Fibroblast of peridontal ligament (primary cell): ENCODE results near the gene XPOT.
"Not testable (repeated sequence)": the region's sequence is repeated elsewhere in the genome, so short reads cannot be mapped to it uniquely, and the experiment has no call there.

Experiments used
- DNase-seq: peaks from one replicate; pipeline ENCODE4 v3.0.0-alpha.2; 2010; ENCODE audit errors: extremely low read depth

The XPOT gene, protein sequence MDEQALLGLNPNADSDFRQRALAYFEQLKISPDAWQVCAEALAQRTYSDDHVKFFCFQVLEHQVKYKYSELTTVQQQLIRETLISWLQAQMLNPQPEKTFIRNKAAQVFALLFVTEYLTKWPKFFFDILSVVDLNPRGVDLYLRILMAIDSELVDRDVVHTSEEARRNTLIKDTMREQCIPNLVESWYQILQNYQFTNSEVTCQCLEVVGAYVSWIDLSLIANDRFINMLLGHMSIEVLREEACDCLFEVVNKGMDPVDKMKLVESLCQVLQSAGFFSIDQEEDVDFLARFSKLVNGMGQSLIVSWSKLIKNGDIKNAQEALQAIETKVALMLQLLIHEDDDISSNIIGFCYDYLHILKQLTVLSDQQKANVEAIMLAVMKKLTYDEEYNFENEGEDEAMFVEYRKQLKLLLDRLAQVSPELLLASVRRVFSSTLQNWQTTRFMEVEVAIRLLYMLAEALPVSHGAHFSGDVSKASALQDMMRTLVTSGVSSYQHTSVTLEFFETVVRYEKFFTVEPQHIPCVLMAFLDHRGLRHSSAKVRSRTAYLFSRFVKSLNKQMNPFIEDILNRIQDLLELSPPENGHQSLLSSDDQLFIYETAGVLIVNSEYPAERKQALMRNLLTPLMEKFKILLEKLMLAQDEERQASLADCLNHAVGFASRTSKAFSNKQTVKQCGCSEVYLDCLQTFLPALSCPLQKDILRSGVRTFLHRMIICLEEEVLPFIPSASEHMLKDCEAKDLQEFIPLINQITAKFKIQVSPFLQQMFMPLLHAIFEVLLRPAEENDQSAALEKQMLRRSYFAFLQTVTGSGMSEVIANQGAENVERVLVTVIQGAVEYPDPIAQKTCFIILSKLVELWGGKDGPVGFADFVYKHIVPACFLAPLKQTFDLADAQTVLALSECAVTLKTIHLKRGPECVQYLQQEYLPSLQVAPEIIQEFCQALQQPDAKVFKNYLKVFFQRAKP

DNA sequence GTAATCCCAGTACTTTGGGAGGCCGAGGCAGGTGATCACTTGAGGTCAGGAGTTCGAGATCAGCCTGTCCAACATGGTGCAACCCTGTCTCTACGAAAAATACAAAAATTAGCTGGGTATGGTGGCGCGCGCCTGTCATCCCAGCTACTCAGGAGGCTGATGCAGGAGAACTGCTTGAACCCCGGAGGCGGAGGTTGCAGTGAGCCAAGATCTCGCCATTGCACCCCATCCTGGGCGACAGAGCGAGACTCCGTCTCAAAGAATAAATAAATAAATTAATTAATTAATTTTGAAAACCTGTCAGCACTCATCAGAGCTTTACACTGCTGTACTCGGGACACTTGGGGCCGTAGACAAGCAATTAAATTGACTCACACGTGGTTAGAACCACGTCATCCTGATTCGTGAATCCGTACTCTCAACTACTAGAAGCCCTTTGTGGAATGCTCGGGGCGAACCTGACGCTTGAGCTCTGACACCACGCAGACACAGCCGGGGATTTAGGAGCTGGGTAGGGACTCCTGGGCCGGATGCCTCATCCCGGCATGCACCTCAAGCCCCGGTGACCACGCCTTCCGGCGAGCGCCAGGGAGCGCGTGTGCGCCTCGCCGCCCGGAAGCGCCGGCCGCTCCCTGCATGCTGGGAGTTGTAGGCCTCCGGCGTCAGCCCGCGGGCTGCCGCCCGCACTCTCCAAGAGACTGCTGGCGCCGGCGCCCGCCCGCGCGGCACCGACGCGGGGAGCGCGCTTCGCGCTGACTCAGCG is at the start of gene XPOT:
XPOT (plus strand) TSS at position 686 of the 763 bp plus-strand sequence. CDS start 5,644 bp downstream, outside the sequence.
- DNase-seq, result peak; percentile 96

DNA sequence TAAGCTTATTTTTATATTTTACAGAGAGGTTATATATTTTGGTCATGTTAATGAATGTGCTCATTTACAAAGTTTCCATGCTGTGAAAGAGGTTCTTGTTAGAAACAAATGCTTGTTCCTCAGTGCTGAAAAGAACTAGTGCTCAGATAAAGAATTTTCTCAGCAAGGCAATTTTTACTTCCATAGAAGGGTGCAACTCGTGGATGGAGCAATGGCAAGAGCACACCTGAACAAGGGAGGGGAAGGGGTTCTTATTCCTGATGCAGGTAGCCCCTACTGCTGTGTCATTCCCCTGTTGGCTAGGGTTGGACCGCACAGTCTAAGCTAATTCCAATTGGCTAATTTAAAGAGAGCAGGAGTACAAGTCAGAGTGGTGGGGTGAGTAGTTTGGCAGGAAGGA is 48.0 kb upstream of the XPOT start:
- not testable (repeated sequence) for DNase-seq

DNA sequence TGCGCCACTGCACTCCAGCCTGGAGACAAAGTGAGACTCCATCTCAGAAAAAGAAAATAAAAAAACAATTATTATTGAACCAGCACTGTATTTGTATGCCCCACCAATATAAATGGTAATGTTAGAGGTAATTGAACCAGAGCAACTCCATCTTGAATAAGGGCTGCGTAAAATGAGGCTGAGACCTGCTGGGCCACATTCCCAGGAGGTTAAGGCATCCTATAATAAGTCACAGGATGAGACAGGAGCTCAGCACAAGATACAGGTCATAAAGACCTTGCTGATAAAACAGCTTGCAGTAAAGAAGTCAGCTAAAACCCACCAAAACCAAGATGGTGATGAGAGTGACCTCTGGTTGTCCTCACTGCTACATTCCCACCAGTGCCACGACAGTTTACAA is 43.0 kb upstream of the XPOT start:
- DNase-seq, result not testable (repeated sequence)

DNA sequence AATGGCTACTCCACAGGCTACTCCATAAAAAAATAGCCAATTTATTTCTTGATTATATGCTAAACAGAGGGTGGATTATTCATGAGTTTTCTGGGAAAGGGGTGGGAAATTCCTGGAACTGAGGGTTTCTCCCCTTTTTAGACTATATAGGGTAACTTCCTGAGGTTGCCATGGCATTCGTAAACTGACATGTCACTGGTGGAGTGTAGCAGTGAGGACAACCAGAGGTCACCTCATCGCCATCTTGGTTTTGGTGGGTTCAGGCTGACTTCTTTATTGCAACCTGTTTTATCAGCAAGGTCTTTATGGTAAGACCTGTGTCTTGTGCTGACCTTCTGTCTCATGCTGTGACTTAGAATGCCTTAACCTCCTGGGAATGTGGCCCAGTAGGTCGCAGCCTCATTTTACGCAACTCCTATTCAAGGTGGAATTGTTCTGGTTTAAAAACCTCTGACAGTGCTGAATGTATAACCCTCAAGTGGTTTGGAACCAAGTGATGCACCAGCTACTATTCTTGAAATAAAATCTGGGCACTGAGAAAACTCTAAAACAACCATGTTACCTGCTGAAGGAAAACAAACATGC is 41.4 kb upstream of the XPOT start:
- DNase-seq, result no peak

DNA sequence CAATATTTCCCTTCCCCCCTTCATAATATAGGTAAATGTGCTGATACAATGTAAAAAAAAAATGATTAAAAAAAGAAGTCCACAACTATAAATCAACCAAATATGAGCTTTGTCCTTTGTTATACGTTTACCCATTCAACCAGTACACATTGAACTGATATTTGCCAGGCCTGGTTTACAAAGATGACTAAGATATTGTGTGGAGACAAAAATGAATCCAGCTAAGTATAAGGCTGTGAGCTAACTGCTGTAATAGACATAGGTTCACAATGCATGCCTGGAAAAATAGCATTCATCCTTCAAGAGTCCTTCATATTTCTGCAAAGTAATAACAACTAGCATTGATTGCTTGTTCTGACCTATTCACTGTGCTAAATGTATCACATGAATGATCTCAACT is 20.5 kb upstream of the XPOT start:
- peak; percentile 17 for DNase-seq

DNA sequence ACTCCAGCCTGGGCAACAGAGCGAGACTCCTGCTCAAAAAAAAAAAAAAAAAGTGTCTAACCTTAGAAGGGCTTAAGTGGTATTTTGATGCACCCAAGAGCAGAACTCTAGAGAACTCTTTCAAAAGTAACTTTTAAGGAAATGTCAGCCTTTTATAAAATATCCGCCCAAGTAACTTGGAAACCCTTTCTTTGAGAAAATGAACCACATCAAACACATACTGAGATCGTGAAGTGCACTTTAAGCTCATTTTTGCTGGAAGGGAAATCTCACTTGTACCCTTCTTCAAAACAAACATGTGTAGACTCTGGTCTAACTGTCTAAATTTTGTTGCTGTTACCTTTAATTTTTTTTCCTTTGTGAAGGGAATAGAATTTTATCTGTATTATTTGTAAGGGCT is 19.2 kb upstream of the XPOT start:
- DNase-seq, result no peak

DNA sequence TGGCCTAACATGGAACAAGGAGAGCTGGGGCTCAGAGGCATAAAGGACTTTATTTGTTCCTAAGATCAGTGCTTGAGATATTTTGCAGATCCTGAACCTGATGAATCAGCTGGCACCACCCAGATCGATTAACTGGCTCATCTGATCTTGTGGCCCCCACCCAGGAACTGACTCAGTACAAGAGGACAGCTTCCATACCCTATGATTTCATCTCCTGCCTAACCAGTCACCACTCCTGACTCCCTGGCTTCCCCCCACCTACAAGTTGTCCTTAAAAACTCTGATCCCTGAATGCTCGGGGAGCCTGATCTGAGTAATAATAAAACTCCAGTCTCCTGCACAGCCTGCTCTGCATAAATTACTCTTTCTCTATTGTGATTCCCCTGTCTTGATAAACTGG is 18.7 kb upstream of the XPOT start:
- peak; percentile 51 for DNase-seq

DNA sequence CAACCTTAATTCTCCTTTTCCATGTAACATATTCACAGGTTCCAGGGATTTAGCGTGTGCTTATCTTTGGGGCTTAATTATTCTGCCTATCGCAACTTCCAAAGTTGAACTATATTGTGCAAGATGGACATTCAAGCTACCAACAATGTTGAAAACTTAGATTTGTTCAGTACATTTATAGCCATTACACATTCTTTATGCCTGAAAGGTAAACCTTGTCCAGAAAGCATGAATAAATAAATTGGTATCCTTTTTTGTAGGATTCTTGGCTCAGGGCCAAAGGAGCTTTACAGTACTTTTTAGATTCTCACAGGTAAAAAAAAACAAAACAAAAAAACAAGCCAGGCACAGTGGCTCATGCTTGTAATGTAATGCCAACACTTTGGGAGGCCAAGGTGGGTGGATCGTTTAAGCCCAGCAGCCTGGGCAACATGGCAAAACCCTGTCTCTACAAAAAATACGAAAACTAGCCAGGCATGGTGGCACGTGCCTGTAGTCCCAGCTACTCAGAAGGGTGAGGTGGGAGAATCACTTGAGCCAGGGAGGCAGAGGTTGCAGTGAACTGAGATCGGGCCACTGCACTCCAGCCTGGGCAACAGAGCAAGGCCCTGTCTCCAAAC is 16.9 kb upstream of the XPOT start:
- DNase-seq, result no peak

DNA sequence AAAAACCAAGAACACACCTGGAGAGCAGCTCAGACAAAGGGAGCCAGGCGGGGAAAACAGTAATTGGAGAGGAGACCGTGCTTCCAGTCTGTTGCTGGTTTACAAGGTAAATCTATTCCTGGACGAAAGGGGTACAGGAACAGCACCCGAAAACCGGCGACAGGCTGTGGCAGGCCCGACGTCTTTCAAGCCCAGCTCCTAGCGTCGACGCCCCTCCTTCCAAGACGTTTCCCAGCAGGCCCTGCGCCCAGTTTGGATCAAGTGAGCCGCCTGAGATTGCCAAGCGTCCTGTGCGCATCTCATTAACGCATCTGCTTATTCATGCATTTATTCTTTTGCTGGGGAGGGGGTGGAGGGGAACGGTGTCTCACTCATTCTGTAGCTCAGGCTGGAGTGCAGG is 15.0 kb upstream of the XPOT start:
- no peak for DNase-seq

DNA sequence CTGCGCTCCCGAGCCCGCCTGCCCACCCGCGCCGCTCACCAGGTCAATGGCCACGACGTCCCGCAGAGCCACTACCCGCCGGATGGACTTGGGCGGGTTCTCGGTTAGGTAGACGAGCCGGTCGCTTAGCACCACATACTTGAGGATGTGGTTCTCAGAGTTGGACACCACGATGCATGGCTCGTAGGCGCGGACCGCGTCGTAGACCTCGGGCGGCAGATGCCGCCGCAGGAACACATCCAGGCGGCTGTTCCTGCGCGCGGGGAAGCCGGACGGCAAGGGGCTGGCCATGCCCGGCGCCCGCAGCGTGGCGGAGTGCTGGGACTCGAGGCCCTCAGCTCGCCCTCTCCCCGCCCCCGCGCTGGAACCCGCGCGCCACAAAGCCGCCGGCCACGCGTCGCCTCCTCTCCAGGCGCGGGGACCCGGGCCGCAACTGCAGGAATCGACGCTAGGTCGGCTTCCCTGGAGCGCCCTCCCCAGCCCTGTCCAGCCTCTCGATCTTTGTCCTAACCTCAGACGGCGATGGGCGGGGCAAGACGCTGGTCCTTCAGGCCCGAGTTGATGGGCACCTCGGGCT is 13.8 kb upstream of the XPOT start, which contains the start of gene C12orf56:
C12orf56 (minus strand) TSS at position 484 of the 577 bp plus-strand sequence; CDS start at position 291, 193 bp downstream.
- no peak for DNase-seq

DNA sequence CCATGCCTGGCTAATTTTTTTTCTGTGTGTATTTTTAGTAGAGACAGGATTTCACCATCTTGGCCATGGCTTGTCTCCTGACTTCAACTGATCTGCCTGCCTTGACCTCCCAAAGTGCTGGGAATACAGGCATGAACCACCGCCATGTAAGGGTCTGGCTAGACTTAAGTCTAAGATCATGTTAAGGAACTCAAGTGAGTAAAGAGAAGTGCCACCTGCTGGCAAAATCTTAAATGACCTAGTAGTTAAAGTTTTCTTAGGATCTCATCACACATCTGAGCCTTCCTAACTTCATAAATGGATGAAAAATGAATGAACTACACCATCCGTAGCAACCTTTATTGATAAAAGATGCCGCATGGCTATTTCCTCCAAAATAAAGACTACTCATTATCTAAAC is 12.0 kb upstream of the XPOT start:
- peak; percentile 76 for DNase-seq

DNA sequence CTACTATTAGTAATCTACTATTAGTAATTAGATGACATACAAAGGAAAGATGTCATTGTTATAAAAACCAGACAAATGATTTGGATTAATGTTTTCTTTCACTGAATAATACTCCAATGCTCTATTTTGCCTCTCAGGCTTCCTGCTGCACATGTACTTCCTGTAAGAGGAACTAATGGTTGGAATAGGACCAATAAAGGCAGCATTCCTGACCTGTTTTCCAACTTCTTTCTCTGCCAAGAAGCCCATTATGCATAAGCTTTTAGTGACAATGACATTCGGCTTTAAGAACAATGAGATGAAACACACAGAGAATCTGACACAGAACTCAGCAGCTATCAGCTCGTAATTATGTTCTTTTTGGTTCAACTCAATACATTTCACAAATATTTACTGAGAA is 8.5 kb upstream of the XPOT start:
- no peak for DNase-seq

DNA sequence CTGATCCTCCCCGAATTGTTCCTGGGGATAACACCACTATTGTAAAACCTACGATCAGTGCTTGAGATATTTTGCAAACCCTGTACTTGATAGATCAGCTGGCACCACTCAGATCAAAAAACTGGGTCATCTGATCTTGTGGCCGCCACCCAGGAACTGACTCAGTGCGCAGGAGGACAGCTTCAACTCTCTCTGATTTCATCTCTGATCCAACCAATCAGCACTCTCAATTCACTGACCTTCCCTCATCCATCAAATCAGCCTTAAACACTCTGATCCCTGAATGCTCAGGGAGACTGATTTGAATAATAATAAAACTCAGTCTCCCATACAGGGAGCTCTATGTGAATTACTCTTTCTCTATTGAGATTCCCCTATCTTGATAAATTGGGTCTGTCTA is 4.2 kb upstream of the XPOT start:
- DNase-seq, result peak; percentile 75

DNA sequence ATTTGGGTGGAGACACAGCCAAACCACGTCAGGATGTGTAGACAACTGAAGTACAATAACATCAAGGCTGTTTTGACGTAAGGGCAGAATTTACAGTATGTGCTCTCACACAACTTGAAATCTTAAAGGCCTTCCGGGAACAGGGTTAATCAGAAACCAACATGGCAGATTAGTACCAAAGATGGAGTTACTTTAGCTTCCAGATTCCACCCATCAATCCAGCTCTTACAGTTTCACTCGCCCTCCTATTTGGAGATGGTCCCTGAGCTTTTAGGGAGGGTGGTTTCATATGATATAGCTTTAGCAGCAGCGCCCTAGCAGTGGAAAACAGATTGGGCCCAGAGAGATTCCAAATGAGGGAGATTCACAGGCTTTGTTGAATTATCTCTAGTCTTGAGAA is 2.0 kb upstream of the XPOT start:
- DNase-seq, result no peak

DNA sequence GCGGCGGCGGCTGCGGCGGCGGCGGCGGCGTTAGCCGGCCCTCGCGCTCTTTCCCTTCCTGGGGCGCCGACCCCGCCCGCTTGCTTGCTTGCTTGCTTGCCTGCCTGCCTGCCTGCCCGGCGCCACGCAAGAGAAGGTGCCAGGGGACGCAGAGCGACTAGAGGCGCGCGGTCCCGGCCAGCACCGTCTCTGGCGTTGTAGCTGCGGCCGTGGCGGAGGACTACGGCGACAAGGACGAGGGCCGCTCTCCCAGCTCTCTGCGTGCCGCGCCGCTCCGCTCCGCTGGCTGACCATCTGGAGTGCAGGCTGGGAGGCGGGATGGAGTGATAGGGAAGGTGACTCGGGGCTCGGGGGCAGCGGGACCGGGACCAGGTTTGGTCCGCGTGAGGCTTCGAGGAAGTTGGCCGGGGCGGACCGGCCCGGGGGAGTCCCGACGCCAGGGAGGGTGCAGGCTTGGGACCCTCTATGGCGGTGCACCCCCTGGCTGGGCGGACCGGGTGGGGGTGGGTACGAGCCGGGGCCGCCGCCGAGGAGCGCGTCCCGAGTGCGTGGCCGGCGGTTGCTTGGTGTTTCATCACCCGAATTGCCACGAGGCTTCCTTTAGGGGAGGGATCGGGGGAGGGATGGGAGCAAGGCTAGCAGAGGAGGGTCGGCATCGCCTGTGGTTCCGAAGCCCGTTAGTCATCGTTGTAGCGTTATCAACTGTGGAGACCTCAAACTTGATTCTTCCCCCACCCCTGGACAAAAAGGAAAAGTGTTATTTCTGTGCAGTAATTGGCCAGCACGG is 471 bp downstream of the XPOT start:
- peak; percentile 90 for DNase-seq

DNA sequence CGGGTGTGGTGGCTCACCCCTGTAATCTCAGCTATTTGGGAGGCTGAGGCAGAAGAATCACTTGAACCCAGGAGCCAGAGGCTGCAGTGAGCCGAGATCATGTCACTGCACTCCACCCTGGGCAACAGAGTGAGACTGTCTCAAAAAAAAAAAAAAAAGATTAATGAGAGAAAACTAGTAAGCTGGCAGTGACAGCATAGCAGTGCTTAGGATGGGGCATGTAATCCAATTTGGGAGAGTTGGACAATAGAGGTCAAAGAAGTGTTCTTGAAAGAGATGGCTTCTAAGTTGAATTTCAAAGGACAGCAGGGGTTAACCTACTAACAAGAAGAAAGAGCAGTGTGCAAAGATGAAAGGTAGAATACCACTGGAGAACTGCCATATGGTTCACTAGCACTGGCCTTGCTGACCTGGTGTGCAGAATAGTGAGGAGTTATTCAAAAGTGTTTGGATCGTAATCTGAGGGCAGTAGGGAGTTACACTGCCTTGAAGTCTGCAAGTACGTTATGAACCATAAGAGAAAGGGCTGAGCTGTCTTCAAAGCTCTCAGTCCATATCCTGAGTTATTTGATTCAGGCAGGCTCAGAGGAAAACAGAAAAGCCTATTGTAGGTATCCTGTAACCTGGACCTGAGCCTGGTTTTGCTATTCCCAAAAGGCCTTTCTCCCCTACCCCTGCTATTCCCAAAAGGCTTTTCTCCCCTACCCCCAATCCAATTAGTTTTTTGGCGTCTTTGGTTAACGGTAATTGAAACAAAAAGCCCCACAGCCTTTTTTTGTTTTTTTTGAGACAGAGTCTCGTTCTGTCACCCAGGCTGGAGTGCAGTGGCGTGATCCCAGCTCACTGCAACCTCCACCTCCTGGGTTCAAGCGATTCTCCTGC is 3.4 kb downstream of the XPOT start:
- no peak for DNase-seq

DNA sequence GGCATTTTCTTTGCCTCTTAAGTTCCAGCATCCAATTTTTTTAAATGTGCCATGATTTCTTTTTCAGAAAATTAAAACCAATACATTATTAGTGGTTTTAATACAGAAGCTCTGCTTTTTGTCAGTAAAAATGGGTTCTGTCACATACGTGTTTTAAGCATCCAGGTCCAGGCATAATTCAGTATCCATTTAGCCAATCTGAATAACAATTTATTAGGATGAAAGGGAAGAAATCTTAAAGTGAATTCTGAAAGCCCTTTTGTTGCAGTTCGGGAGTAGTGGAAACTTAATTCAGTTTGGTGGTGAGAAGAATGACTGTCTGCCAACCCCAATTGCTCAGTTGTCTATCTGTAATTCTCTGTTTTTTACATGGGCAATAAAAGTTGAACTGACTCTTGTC is 7.2 kb downstream of the XPOT start:
- DNase-seq, result no peak

DNA sequence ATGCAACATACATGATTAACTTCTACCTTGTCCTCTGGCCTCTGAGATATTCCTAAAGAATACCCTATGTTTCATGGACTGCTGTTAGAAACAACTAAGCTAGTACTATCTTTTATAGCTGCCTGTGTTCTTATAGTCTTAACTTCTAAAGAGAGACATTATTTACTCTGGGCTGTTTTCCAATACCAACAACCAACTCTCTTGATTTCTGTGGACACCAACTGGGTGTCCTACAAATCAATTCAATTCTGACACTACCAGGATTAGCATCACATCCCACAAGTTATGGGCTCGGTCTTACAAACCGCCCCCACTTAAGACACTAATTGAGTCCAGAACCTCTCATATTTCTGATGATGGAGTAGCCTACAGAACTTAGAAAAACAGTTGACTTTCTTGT is 8.3 kb downstream of the XPOT start:
- no peak for DNase-seq

DNA sequence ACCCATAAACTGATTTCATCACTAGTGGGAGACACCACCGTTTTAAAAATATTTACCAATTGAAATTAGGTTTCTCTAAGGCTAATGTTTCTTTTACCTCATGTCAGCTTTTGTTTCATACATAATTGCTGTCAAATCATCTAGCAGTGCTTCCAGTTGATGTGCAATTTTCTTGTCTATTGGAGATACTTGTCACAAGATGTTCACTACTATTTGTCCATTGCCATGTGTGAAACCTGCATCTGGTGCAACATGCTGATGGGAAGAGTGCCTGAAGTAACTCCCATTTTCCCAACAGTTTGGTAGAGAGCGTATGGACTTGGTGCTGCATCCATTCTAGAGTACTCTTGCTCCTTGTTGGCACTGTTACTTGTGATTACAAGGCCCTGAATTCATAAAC is 9.7 kb downstream of the XPOT start:
- DNase-seq, result no peak
